DMS79 treated with DMSO at 0.1 percent for 48 hours (cell line): Measurements from ENCODE around the gene PALLD.

Experiments used
- DNase-seq: peaks from one replicate; lab custom pipeline; 2025; lab: John Stamatoyannopoulos, UW

The PALLD gene

DNA sequence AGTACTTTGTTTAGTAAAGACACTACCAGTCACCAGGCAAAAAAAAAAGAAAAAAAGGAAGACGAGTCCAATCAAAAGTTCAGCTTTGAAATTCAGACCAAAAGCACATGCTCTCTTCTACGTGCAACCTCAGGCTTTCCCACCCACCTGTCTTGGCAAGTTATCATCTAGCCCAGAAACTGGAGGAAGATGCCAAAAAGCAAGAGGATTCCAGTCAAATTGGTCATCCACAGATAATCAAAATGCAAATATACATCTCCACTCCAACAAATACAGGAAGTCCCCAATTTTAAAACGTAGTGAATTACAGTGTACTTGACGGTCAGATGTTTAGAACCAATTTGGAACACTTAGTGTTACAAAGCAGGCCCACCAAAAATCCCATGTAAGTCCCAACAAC, 96.5 kb downstream of the PALLD start:
- DNase-seq = no peak

DNA sequence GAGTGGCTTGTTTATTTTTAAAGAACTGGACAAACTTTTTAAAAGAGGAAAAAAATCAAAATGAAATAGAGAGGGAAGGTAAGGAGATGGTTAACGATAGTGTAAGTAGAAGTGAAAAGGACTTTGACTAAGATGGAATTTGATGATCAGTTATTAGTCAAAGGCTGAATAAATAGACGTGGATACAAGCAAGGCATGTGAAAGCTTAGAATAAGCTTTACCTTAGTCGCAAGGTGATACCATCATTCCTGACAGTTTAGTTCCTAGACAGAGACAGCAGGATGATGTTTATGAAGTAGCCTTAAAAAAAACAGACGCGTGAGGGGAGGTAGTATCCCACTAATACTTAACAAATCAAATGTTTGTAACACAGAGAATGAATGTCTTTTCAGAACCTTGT, 97.3 kb downstream of the PALLD start:
- DNase-seq = no peak

DNA sequence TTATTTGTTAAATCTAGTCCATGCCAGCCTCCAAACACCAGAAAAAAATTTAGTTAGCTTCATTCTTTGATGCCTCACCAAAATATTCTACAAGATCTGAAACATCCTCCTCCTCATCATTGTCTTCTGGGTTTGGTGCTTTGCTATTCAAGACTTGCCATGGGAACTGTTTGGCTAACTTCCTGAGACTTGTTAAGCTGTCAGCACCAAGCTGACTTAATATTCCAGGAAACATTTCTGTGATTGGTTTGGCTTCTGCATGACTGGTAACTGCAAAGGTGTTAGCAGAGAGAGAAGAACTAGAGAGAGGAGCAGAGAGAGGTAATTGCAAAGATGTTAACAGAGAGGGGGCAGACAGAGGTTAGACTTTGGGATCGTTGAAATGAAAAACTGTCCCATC, 101.3 kb downstream of the PALLD start:
- DNase-seq = no peak

DNA sequence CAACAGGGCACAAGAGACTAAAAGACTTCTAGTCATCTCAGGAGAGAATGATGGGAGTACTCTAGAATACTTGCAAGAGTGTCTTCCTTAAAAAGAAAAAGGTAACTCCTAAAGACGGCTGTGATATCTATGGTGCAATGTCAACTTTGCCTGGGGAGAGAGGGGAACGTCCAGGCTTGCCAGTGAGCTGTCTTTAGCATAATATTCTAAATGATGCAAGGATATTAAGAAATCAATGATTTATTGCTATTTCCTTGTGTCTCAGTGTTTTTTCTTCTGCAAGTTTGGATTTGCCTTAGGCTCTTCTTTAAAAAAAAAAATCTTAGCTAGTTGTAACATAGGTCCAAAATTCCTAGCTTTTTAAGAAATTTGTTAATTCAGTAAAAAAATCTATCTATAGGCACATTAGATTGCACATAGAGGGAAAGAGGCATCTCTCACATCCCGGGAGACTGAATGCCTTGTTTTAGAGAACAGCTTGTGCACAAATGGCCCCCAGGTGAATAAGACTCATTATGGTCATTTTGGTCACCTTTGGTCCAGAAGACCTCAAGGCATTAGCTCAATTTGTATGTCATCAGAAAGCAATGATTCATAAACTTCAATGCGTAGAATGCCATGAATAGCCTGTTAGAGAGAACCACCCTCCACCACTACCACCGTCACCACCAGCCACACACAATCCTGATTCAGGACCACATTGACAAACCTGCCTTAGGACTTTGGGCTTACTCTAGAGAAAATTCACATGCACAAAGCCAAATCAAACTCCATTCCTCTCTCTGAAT, 104.1 kb downstream of the PALLD start:
- DNase-seq = no peak

DNA sequence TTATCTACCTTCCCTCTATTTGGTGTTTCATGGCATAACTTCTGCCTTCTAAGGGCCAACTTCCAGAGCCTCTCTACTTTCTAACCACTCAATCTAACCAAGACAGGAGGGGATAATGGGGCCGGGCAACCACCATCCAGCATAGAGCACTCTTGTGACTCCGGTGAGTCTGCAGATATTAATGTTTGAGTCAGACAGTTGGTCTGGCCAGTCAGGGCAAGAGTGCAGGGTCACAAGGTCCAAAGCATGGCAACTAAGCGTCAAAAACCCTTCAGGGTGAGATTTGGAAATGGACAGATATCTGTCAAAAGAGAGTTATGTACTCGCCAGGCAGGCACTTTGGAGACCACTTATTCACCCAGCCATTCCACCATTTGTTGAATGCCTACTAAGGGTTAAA, 105.0 kb downstream of the PALLD start:
- no peak for DNase-seq

DNA sequence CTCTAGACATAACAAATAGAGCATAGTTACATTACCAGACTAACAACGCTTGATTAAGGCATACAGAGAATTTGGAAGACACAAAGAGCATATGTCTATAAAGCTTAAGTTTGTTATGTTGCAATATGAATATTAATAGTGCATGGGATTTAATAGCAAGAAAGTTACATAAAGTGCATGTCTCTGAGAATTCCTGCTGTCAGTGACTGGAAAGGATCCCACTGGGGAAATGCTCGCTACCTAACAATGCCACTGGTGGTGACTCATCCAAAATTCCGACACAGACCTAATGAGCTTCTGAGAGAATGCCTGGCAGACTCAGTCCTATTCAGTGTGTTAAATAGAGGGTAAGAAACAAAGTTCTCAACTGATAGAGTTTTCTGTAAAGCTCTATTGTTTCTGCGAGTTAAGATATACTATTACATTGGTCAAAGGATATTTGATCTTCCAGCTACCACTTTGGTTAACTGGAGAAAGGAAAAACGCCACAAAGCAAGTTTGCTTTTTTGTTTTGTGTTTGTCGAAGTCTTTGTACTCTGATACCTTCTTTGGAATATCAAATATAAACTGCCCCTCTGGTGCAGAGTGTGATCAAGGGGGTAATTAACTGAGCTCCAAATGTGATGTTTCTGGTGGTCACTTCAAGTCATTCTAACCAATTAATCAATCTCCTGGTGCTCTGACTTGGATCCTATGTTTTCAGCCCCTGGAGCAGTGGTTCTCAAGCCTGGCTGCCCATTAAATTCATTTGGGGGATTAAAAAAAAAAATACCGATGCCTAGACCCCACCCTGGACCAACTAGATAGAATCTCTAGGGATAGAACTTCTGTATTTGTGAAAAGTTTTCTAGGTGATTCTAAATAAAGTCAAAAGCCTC, 107.9 kb downstream of the PALLD start:
- no peak for DNase-seq

DNA sequence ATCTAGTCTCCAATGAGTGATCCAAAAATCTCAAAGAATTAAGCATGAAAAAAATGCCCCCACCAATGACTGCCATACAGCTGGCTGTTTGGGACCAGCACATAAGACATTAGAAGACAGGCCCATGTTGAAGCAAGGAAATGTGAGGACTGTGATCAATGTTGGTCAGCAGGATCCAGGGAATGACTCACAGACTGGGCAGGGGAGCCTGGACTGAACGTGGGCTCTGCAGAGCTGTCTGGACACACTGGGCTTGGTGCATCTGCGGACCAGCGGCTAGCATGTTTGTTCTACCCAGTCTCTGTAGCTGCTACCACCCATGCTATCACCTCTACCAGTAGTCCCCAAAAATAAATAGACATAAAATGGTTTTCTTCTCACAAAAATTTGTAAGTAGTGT, 108.6 kb downstream of the PALLD start:
- DNase-seq = no peak

DNA sequence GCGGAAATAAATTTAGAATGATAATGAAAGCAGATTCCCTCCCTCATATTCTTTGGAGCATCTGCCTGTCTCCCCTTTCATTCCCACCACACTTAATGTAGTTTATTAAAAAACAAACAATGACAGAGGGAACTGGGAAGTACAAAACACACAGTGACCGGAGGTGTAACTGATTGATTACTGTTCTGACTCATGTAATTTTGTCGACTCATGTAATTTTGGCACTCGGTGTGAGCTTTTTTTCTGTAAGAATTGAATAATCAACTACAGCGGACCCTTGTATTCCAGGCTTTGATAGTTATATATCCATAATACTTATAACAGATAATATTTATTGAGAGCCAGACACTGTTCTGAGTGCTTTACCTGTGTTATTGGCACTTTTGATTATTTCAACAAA, 110.4 kb downstream of the PALLD start:
- no peak for DNase-seq

DNA sequence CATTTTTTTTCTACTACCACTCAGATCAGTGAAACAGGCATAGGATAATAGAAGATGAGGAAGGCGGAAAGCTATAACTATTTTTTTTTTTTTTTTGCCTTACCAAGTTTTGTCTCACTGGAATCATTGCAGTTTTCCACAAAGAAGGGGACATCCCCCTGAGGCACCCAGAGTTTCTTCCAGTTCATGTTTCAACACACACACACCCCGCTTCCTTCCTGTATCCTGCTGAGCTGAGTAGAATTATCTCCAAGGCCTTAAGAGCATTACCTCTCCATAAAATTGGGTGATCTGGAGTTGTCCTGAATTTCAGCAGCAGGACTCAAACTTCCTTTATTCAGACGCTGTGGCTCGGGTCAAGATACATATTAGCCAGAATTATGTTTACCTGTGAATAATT, 111.9 kb downstream of the PALLD start:
- DNase-seq = no peak

DNA sequence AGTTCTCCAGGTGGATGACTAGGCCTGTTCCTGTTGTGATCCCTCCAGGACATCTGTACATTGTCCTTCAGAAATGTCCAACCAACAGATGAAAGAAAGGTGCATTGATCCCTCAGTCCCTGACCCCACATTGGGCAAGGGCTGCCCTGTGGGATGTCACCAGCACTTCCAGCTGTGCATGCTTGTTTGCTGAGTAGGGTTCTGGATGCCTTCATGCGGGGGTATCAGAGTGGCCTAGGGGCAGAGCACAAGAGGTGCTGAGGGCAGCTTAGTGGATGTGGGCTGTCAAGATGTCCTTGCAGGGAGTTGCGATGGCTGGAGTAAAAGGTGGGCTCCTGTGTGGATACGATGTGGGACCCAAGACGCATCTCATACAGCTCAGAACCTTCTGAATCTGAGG, 112.5 kb downstream of the PALLD start:
- no peak for DNase-seq

DNA sequence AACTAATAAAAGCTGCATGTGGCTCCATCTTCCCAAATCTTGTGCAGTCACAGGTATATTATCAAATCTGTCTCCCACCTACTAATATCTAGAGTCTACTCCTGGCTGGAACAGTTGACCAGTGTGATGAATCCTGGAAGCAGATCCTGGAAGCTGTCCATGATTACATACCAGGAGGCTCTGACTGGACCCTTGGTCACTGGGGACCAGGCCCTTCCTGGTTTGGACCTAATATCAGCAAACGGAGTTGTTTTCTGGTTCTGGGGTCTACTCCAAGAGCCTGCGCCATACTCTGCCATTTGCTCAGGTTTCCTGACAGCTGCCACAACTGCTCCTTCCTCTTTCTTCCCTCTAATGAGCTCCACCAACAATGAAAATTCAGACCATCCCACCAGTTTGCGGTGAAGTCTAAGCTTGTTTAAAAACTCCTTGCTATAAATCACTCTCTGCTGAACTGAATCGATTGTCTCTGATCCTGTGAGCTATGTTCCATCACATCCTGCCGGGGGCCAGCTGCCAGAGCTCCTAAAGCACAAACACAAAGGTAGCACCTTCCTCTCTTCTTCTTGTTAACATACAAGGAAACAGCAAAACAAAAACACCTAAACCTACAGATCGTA, 114.2 kb downstream of the PALLD start:
- DNase-seq = no peak

DNA sequence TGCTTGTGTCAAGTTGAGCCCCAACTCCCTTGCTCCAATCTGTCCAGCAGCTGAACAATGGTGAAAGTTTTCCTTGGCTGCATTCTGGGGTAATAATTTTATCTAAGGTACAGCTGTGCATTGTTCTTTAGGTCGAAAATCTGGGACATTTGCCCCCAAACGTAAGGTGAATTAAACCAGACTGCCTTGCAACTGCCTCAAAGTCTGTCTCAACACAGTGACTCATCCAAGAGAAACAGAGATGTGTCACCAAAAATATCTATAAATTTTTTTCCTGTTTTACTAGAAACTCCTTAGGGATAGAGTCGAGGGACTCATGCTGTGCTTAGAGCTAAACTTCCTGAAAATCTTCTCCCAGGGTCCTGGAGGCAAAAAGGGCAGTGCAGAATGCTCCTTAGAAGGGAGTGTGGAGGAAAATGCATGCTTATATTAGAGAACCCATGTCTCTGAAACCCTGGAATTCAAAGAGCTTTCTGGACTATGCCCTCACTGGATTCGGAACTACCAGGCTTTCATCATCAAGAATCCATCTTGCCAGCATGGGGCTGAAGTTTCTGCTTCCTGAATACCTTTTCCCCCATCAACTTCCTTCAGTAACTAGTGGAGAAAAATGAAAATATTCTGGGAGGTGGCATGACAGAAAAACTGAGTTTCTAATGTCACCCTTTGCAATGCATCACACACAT, 115.7 kb downstream of the PALLD start:
- DNase-seq = no peak

DNA sequence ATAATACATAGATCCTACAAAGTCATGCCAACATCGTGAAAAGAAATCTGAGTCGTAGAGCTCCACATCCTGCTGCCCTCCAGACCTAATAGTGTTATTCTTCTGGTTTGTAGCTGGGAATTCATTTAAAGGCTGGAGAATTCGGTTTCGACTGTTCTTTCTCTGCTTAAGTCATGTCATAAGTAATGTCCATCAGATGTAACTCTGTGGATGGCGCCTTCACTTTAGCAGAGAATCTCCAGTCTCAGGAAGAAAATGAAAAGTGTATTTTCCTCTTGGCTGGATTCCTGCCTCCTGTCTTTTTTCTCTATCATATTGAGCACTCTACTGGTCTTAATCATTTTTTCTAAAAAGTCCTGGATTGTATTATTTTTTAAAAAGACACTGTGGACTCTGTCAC, 117.0 kb downstream of the PALLD start:
- no peak for DNase-seq

DNA sequence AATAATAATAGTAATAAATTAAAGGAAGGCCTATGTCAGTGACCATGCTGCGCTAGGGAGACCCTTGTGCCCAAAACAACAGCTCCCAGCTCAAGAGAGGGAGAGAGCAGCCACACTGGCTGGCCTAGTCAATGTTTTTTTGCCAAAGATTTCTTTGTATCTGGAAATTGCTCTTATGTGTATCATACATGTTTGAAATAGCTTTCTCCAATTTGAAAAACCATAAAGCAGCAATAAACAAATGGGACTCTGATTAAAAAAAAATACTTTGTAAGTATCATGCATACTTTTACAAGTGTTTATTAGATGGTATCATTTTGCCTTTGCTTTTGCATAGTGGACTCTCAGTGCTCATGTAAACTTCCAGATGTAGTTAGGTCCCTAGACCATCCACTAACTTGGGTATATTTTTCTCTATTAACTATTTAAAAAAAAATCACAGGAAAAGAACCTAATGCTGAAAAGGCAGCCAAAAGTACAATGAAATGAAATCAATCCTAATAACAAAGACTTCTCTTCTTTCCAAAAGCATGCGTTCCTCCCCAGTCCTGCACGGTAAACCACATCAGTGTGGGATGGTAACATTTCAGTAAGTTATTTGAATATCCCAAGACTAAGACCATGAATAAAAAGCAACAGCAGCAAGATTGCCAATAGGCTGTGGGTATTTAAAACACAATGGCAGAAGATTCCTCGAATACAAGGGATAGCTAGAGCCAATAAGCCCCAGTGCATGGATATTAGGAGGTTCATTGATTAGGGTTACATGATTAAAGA, 117.6 kb downstream of the PALLD start:
- no peak for DNase-seq

DNA sequence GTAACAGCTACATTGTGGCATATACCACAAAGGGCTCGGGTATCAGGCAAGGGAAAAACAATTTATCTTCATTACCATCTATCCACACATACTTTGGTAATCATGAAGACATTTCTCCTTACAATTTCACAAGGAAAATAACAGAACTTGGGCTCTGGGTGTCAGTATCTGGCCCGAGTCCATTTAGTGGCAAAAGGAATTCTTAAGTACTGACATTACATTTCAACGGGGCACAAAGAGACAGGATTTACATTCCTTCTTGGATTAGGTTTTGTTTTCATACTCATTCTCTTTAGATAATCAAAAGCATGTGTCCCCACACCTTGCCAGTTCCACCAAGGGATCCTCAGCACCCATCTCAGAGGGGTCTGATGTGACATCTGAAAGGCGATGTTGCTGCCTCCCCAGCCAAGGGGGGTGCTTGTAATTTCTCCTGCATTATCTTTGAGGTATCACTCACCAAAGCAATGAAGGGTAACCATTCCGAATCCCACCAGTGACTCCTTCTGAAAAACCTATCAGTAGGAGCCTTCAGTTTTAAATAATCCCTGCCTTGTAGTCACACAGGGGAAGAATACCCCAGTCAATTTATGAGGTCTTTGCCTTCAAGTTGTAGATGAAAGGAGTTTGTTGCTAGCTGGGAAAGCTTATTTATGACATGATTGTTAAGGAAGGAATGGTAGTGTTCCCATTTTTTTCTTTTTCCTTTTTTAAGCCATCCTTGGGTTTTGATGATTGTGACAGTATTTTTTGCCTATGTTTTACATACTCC, 118.6 kb downstream of the PALLD start:
- DNase-seq = no peak

DNA sequence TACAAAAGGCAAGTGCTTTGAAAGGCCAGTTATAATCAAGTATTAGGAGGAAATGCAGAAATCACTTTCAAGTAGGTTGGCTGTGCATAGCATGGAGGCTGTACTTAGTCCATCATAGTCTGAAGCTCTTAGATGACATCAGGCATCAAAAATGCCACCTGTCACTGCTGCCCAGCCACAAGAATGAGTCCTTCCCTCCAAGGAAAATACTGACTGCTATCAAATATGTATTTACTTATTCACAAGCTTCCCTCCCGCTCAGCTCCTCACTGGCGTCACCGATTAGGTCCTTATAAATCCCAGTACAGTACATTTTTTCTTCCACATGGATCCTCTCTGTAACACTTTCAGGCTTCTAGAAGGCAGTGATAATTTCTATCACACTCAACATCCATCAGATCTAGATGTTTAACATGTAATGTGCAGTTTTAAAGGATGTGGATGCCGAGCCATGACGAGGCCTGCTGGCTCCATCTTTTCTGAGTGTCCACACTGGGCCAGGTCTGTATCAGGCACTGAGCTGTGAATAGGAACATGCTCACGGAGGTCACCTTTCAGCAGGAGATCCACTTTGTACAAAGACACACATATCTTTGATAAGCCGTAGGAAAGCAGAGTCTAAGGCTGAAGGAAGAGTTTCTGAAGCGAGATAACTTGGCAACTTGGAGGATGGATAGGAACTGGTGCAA, 121.9 kb downstream of the PALLD start:
- no peak for DNase-seq

DNA sequence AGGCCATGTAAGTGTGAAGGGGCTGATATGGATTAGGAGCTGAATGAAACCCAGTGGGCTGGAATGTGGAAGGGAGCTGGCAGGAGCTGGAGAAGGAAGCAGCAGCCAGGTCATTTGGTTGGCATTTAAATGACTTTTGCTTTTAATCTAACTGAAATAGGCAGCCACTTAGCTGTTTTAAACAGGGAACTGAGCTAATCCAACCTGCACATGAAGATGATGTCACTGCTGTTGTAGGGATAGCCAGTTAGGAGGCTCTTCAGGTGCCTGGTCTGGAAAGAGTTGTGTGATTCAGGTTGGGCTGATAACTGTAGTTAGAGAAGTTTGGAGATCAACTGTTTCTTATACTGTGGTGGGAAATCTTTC, 122.4 kb downstream of the PALLD start:
- no peak for DNase-seq

DNA sequence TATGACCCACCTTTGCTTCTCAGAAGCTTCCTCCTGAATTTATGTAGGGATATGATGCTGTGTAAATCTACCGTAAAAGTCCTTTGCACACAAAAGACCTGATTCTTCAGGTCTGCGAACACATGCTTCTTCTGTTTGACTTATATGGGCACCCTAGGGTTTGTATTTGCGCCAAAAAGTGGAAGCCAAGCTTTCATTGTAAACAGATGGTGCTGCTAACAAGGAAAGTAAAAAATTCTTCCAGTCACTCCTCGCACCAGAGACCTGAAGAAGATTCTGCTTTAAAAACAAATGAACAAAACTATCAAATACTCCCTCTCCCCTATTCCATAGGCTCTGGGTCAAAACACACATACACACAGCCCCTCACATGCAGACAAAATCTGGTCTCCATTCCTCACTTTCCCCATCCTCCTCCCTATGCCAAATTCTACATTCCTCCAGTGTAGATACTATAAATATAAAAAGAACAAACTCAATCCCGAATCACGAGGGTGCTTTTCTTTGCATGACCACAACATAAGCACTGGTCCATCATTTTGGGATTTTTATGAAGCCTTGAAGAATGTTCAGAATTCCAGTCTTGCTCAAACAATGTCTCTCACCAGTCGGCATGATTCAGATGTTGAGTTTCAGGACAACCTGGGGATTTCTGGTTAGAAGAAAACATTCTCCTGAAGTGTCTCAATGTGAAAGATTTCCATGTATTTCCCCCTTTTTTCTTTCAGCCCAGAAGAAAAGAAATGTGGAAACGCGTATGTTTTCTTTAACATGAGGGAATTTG, 125.1 kb downstream of the PALLD start:
- DNase-seq = no peak

DNA sequence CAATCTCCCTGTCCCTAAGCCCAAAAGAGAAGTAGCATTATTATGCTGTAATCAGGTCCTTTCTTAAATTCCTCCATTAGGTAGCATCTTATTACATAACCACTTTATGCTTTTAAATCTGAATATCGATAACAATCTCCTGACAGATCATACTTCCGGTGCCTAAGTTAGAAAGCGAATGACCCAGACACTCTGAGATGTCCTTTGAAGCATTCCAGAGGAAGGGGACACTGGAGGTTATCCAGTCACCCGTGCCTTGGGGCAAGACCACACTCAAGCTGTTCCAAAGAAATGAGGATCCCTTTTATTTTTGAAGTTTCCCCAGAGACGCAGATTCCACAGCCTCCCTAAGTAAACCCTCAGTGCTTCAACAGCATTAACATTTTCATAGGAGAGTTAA, 125.7 kb downstream of the PALLD start:
- DNase-seq = no peak

DNA sequence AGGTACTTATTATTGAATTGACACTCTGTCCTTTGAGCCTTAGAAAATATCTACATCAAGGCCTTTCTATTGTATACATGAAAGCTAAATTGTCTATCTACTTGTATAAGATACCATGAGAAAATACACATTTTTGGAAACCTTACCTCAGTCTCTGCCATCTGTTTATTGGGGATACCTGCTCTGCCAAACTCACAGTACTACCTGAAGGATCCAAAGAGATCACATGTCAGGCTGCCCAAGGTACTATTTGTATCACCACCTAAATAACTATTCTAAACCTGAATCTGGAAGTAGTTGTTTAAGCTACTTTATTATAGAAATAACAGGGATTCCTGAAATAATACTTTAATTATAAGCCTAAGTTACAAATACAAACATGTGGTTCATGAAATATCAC, 126.2 kb downstream of the PALLD start:
- no peak for DNase-seq
